Activated T-cell treated with anti-CD3 and anti-CD28 coated beads, Interleukin-2, amount 50 U/mL, for 48 hours (primary cell): ENCODE results near the gene CEP131.

Experiments used
- DNase-seq, 2 experiments: peaks; one replicate each; pipeline ENCODE4 v3.0.0-alpha.2; 2020

CEP131 gene

DNA sequence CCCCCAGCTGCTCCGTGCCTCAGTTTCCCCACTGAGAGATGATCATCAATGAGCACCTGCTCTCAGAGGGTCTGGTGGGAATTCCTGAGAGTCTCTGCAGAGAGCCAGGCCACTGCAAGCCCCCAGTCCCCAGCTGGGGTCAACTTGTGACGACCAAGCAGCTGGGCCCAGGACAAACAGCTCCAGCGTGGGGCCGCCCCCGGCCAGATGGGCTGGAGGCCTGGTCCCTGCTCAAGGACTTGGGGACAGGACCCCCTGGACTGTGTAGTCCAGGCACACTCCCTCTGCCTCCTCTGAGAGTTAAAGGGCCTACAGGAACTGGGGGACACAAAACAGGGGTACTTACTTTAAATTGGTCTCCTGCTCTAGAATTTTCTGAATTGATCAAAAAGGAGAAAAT lies 40.2 kb downstream of the CEP131 start:
- DNase-seq: no peak

DNA sequence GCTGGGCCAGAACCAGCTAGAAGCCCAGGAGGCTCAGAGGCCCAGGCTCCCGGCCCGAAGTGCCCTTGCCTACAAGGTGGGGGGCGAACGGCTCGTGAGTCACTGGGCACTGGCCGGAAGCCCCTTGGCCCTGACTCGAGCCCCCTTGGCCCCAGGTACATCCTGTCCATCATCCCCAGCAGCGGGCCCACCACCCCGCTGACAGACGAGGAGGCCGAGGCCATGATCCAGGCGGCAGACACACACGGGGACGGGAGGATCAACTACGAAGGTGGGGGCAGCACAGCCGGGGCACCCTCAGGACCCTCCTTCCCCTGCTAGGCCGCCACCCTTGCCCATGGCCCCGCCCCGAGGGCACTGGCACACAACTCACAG lies 41.0 kb downstream of the CEP131 start:
- DNase-seq: no peak

DNA sequence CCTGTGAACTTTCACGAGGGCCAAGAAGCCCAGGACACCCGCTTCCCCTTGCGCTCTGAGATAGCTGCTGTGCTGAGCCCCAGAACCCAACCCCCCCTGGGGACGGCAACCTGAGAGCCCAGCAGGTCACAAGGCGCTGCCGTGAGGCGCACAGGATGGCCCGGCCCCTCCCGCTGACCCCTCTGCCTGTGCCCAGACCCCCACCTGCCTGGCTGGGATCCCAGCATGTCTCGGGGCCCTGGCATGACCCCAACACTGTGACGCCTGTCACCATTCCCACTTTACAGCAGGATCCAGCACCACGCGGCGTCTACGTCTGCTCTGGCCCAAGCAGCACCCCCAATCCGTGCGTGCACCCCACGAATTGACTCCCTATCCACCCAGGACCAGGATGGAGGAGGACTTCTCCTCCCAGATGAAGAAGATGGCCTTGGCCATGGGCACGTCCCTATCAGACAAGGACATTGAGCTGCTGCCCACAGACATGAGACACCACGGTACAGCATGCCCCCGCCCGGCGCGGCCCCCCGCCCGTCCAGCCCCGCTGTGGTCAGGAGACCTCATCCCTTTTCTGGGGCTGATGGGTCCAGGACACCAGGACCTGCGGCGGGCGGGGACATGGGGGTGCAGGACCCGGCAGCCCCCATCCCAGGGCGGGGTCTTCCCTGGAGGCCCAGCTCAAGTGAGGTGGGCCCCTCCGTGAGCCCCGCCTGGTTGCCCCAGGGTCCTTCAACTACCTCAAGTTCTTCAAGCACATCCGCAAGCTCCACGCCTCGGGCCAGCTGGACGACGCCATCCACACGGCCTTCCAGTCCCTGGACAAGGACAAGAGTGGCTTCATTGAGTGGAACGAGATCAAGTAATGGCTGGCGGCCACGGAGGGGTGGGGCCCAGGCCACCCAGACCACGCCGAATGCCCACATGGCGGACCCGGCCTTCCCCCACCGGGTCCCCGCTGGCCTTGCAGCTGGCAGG lies 41.6 kb downstream of the CEP131 start:
- no peak for DNase-seq

DNA sequence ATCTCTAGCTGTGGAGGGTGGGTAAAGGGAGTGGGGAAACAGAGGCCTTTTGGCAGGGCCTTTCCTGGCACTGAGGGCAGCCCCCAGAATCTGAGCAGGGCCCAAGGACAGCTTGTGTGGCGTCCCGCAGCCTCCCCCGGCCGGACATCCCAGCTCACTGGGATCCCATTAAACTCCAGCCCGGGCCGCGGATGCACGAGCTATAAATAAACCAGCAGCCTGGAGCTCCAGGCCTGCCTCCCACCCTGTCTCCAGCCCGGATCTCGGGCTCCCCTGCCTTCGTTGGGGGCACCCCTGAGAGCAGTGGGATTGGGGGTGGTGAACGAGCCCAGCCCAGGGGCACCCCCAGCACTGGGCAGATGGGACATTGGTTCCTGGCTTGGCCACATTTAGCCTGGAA lies 42.9 kb downstream of the CEP131 start:
- no peak for DNase-seq

DNA sequence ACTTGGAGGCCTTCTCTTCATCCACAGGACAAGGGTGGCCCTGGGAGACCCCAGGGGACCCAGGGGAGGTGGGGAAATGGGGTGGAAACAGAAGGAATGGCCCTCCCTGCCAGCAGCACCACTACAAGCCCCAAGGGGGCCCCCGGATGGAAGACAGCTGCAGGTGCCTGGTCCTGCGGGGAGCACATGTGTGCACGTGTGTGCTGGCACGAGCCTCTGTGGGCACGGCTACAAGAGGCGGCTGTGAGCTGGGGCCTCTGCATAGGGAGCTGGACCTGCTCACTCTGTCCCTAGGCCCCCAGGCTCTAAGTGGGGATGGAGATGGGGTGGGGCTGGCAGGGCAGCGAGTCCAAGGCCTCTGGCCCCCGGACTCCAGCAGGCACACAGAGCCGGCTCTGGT lies 43.5 kb downstream of the CEP131 start:
- no peak for DNase-seq

DNA sequence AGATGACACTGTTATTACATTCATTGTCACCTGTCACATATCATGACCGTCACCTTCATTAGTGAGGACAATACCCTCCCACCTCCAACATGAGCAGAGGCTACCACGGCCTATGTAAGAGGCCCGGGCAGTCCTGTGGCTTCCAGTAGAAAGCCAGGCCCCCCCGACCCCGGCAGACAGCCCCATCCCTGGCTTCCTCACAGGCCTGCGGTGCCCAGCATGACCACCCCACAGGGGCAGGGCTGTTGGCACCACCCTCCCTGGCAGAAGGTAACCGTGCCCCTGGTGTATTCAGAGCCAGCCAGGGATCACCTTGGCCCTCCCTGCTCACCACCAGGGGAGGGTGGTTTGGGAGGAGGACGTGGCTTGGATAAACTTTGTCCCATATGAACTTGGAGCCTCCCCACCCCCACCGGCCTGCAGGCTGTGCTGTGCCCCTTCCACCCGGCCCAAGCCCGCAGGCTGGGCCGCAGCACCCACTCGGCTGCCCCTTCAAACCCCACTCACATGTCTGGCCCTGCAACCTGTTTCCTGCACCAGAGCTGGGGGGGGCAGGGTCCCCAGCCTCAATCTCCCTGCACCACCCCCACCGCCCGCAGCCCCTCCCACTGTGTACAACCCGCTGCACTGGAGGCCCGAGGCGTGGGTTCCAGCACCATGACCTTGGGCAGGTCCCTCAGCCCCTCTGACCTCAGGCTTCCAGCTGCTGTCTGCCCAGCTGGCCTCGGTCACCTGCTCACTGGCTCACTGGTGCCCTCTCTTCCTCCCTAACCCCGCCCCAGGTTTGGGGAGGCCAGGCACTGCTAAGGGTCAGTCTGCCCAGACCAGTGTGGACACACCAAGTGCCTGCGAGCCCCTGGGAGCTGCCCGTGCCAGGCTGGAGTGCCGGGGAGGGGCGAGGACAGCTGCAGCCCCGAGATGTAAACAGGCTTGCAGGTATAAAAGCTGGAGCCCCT lies 44.4 kb downstream of the CEP131 start:
- no peak for DNase-seq

DNA sequence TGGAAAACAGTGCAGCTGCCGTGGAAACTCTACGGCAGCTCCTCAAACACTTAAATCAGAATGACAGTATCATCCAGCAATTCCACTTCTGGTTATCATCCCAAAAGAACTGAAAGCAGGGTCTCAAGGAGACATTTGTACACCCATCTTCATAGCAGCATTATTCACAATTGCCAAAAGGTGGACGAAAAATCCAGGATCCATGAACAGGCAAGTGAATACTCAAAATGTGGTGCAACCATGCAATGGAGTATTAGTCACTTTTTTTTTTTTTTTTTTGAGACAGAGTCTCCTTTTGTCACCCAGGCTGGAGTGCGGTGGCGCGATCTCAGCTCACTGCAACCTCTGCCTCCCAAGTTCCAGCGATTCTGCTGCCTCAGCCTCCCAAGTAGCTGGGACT lies 46.1 kb downstream of the CEP131 start:
- DNase-seq: no peak

DNA sequence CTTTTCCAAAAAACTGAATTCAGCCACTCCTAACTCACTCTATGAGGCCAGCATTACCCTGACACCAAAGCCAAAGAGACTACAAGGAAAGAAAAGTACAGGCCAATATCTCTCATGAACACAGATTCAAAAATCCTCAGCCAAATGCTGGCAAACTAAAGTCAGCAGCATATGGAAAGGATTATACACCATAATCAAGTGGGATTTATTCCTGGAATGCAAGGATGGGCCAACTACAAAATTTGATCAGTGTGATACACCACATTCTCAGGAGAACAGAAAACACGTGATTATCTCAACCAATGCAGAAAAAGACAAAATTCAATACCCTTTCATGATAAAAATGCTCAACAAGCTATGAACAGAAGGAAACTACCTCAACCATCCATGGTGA lies 49.0 kb downstream of the CEP131 start:
- no peak for DNase-seq

DNA sequence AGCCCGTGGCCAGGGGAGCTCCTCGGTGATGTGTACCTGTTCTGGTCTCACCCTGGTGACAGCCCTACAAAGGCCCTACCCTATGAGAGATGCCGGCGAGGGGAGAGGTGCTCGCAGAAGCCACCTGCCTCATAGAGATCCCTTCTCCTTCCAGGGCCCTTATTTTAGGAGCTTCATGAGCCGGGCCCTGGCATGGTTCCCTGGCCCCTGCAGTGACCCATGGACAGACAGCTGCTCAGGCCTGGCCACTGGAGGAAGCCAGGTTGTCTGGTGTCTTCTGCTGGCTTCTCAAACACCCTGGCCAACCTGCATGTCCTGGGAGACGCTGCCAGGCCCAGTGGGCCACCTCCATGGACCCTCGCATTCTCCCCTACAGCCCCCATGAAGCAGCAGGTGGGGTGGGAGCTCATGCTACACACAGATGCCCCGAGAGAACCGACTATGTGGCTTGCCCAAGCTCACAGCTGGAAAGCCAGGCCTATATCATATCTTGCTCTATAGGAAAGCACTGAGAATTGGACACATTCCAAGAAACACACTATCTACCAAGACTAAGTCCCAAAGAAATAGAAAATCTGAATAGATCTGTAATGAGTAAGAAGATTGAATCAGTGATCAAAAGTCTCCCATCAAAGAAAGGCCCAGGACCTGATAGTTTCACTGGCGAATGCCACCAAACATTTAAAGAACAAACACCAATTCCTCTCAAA lies 49.6 kb downstream of the CEP131 start:
- no peak for DNase-seq

DNA sequence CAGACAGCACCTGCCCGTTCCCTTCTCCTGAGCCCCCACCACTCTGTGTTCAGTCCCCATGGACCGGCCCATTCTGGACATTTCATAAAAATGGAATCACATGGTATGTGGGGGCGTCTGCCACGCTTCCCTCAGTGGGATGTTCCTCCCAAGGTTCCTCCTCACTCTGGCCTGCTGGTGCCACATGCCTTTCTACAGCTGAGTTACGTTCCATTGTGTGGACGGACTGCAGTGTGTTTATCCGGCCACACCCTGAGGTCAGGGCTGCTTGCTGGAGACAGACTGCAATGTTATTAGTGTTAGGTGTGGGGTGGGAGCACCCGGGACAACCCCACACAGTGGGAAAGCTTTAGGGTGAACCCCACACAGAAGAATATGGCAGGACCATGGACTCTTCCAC lies 50.8 kb downstream of the CEP131 start:
- no peak for DNase-seq

DNA sequence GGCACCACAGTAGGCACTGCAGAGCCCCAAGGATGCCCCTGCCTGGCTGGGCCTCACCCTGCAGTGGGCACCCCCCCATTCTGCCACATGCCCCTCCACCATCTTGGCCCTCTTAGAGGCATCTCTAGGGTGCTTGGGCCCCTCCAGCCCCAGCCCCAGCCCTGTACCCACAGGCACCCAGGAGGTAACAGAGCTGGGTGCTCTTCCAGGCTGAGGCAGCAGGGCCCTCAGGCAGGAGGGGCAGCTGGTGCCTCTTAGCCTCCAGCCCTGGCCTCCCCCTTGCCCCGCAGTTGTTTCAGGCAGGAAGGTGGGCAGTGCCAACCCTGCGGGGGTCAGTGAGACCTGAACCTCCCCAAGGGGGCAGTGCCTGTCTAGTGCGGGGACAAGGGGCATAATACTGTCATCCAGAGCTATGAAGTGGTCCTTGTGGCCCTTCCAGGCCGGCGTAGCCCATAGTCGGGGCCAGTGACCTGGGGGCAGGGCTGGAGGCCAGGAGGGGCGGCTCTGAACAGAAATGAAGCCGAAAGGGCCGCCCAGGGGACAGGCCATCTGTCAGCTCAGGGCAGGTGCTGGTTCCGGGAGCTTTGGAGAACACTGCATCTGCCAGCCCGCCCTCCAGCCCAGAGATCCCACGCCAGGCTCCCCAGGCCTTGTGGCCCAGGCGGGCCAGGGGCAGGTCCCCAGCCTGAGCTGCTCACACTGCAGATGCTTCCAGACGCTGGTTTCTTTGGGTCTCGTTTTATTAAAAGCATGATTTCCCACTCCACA lies 51.9 kb downstream of the CEP131 start:
- DNase-seq: no peak

DNA sequence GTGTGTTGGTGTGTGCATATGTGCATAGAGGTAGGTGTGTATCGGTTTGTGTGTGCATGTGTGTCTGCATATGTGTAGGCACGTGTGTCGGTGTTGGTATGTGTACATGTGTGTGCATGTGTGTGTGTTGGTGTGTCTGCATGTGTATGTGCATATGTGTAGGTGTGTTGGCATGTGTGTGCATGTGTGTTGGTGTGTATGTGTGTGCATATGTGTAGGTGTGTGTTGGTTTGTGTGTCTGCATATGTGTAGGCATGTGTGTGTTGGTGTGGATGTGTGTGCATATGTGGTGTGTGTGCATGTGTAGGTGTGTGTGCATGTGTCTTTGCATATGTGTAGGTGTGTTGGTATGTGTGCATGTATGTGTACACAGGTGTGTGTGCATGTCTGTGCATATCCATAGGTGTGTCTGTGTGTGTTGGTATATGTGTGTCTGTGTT lies 52.9 kb downstream of the CEP131 start:
- DNase-seq: no peak

DNA sequence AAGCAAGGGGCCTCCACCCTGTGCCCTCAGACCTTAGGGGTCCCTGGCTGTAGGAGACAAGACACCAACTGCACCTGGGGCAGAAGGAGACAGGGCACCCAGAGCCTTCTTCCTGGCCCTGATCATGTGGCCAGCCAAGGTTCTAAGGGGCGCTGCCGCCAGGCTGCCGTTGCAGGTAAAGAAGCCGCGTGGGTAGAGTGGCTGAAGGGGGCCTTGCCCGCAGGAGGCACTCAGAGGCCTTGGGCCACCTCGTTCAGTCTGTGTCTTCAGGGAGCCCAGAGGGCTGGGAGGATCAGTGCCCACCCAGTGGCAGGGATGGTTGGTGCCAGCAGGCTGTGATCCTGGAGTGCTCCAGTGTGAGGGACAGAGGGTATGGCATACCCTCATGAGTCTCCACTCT lies 55.1 kb downstream of the CEP131 start:
- no peak for DNase-seq

DNA sequence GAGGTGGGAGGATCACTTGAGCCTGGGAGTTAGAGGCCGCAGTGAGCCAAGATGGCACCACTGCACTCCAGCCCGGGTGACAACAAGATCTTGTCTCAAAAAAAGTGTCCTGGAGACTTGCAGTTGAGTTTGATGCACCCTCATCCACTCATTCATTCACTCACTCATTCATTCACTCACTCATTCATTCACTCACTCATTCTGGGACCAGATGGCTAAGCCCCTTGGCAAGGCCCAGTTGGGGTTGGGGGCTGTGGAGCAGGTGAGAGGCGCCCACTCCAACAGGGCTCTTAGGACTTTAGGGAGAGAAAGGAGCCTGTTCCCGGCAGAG lies 55.6 kb downstream of the CEP131 start:
- no peak for DNase-seq

DNA sequence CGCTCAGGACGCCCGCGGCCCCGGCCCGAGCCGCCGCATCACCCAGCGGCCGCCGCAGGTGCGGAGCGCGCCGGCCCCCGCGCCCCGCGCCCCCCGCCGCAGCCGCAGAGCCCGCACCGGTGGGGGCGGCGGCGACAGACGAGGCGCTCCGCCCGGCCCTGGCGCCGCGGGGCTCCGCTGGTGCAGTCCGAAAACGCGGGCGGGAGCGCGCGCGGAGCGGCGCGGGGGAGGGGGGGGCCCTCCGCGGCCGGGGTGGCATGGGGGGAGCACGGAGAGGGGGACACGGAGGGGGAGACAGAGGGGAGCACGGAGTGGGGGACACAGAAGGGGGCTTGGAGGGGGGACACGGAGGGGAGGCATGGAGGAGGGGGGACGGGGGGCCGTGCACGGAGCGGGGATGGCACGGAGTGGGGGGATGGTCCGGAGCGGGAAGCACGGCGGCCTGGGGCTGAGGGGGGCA lies 56.7 kb downstream of the CEP131 start, which contains the start of gene AATK:
Gene AATK (minus strand): TSS at position 189 of the 460 bp plus-strand sequence. CDS start 229 bp downstream, outside the sequence.
- DNase-seq: no peak

DNA sequence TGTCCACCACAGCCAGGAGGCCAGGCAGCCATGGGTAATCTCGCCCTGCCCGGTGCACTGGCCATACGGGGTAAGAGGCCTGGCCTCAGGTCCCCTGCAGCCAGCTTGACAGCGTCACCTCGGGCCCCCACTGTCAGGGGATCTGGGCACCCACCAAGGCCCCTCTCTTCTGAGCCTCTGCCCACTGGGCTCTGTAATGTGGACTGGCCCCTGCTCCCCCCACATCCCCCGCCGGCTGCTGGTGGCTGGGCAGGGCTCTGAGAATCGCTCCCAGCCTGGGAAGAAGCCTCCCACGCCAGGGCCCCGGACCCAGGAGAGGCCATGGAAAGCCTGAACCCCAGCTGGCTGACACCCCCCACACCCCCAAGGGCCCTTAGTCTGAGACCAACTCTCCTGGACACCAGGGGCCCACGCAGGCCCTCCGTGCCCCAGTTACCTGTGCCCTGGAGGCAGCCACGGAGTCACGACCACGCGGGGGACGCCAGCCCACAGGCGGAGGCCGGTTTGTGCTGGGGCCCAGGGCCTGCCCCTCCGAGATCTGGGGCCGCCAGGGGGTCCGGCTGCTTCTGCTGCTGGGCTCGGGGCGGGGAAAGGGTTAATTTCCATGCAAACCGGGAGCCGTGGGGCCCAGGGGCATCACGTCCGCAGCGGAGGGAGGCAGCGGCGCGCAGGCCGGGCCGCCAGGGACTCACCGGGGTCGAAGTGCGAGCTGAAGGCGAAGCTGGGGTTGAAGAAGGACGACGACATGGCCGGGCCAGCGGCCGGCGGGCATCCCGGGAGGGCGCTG lies 57.3 kb downstream of the CEP131 start, which contains the start of gene PVALEF:
Gene PVALEF (plus strand): TSS at position 262 of the 787 bp plus-strand sequence. CDS start 15,720 bp downstream, outside the sequence.
- DNase-seq: no peak

DNA sequence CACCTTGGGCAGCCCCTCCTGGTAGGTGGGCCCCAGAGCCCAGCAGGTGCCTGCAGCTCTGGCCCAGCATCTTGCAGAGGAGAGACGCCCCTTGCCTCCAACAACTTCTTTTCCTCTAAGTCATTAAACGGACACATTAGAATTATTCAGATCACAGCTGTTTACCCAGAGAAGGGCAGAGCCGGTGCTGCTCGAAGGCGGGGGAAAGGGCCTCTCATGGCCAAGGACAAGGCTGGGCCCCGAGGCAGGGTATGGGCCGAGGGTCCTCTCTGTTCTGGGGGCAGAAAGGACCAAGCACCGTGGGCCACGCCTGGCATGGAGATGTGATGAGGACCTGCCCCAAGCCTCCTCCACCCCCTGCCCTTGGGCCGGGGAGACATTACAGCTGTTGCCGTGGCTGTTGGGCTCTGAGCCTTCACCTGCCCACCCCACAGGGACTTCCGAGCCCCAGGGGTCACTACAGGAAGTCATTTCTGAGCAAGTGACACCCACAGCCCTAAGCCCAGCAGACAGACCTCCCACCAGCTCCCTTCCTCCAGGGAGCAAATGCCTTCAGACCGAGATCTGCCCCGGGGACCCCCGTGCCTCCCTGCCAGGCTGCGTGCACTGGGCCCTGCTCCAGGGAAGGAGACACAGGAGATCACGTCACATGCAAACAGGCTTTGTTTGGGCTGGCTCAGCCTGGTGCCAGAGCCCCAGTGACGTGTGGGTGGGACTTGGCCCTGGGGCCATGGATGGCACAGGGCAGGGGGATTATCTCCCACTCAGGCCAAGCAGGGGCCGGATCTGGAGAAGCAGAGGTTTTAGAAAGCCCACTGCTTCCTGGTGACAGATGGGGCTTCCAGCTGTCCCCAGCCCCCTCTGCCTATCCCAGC lies 58.2 kb downstream of the CEP131 start:
- no peak for DNase-seq

DNA sequence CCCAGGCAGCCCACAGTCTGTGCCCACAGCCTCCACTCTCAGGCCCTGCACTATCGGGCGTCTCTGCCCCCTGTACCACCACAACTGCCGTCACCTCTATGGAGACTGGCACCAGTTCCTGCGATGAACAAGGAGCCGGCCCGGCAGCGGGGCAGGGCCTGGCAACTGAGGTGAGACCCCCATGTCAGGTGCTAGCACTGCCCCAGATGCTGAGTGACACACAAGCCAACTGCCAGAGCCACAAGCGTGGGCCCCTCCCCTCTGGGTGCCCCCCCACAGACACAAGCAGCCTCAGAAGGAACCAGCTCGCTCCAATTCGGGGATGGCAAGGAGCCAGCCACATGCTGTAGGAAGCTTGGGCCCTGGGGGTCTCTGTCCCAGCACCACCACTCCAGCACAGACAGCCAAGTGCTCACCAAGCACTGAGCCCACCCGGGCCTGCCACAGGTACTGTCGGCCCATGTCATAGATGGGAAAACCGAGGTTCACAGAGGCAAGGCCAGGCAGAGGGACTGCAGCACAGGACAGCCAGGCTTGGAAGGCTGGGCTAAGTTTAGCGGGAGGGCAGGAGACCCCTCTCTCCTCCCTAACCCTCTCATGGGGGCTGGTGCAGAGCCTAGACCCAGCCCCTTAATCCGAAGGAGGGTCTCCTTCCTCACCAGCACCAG lies 58.9 kb downstream of the CEP131 start:
- DNase-seq: no peak

DNA sequence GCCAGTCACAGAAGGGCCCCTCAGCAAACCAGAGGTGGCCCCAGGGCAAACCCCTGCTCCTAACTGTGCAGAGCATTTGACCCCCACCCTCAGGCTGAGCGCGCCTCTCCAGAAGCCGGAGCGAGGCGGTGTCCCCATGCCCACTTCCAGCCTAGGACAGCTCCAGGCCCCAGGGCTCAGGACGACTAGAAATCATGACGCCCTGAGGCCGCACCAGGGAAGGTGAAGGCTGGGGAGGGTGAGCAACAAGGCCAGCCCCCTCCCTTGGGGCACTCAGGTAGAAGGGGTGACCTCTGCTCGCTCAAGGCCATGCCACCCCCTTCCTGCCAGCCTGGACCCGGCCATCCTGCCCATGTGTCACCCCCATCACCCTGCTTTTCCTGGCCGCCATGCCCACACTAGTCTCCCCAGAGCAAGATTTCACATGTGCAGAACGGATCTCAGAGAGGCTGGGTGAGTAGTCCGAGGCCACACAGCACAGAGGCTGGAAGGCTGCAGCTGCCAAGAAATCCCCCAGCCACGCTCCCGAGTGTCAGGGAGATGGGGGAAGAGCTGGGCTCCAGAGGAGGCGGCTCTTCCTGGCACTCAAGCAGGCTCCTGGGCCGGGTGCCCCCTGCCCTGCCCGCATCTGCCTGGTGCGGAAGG lies 59.6 kb downstream of the CEP131 start:
- no peak for DNase-seq
